Measurements from ENCODE around the gene NAA20.

DNA sequence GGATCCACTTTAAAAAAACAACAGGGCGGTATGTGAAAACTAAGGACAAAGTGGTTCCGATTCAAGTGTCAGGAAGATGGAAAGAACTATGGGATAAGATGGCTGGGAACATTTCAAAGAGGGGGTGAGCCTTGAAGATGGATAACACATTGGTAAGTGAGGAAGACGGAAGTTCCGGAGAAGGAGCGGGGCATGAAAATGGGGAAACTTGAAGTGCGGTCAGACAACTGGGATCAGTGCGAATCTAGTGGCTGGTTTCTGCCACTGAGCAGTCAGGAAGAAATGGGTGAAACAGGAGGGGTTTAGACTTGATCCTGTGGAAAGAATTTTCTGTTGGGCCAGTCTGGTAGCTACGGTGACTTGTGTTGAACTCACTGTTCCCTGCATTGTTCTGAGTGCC is 1.2 kb downstream of the NAA20 start:
- TF ChIP-seq, protein P1, sequence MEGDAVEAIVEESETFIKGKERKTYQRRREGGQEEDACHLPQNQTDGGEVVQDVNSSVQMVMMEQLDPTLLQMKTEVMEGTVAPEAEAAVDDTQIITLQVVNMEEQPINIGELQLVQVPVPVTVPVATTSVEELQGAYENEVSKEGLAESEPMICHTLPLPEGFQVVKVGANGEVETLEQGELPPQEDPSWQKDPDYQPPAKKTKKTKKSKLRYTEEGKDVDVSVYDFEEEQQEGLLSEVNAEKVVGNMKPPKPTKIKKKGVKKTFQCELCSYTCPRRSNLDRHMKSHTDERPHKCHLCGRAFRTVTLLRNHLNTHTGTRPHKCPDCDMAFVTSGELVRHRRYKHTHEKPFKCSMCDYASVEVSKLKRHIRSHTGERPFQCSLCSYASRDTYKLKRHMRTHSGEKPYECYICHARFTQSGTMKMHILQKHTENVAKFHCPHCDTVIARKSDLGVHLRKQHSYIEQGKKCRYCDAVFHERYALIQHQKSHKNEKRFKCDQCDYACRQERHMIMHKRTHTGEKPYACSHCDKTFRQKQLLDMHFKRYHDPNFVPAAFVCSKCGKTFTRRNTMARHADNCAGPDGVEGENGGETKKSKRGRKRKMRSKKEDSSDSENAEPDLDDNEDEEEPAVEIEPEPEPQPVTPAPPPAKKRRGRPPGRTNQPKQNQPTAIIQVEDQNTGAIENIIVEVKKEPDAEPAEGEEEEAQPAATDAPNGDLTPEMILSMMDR (conservative IDR thresholded peaks at IDR 0.05), result no peak
- TF ChIP-seq ZFX (IDR thresholded peaks at IDR 0.05), result no peak
